Gastroesophageal sphincter (tissue), 3 donors: ENCODE measurements around the gene HNF4A.

Experiments
- EP300 ChIP-seq: sonication (generic); formaldehyde crosslinking; IDR thresholded peaks from one replicate; pipeline ENCODE4 v1.6.1; 2017; ENCODE audit warnings: antibody characterized with exemption, mild to moderate bottlenecking
- POLR2A ChIP-seq, 2 donors: fragments of 450-650 bp; IDR thresholded peaks; one replicate each; pipeline ENCODE4 v1.6.1; 2017; ENCODE audit warnings: antibody characterized with exemption in 2 of 2, mild to moderate bottlenecking in 2 of 2, moderate library complexity in 1 of 2
- POLR2AphosphoS5 ChIP-seq: sonication (generic); formaldehyde crosslinking; IDR thresholded peaks from one replicate; pipeline ENCODE4 v1.6.1; 2017; ENCODE audit warnings: antibody characterized with exemption
- TF ChIP-seq, protein P1 (sequence below), 4 experiments: fragments of 200-600 bp in 2 of 4; fragments of 450-650 bp in 2 of 4; sonication (generic) in 1 of 4; IDR thresholded peaks; one replicate each; pipeline ENCODE4 v1.5.1; 2017 to 2019; ENCODE audit warnings: antibody characterized with exemption in 4 of 4, mild to moderate bottlenecking in 2 of 4, moderate library complexity in 2 of 4

DNA sequence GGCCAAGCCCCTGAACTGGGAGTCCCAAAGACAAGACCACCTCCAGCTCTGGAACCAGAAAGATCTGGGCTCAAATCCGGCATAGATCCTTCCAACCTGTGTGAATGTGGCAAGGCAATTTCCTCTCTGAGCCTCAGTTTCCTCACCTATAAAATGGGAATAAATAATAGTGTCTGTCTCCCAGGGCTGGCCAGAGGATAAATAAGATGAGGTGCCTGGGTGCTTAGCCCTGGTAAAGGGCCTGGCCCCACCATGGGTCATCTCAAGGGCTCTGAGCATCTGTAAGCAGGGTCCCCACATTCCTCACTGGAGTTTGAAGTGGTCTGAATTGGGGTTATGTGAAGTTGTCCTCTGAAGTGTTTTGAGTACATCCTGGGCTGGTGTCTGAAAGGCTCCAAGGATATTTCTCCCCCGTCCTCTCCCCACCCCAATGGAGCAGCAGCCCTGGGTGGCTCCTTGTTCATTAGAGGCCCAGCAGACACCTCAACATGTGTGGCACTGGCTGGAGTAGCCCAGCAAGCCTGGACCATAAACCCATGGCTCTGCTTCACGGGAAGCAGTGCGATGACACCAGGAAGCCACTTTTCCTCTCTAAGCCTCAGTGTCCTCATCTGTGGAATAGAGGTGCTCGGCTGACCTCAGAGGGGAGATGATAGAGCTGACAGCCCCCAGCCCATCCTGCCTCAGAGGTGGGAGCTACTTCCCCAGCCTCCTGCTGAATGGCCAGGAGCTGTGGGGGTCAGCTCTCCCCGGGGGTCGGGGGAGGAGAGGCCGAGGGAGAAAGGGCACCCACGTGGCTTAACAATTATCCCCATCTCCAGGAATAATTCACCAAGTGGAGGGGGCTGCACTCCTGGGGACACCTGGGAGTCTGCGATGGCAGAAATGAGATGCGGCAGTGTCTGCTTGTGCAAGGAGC, 48.0 kb downstream of the HNF4A start:
- TF ChIP-seq, protein P1, sequence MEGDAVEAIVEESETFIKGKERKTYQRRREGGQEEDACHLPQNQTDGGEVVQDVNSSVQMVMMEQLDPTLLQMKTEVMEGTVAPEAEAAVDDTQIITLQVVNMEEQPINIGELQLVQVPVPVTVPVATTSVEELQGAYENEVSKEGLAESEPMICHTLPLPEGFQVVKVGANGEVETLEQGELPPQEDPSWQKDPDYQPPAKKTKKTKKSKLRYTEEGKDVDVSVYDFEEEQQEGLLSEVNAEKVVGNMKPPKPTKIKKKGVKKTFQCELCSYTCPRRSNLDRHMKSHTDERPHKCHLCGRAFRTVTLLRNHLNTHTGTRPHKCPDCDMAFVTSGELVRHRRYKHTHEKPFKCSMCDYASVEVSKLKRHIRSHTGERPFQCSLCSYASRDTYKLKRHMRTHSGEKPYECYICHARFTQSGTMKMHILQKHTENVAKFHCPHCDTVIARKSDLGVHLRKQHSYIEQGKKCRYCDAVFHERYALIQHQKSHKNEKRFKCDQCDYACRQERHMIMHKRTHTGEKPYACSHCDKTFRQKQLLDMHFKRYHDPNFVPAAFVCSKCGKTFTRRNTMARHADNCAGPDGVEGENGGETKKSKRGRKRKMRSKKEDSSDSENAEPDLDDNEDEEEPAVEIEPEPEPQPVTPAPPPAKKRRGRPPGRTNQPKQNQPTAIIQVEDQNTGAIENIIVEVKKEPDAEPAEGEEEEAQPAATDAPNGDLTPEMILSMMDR (IDR thresholded peaks at IDR 0.05): no peak
- TF ChIP-seq EP300 (no peak), POLR2AphosphoS5 (no peak), POLR2A (IDR thresholded peaks at IDR 0.05) (no peak)
